OCI-LY7 (cell line): ENCODE data around the gene BPIFB6. TPM values are rescaled to one million over a fixed set of nuclear protein-coding genes. Genes with fewer than 3 reads are reported as not detected.

Experiments
- BruUV-seq: library from RNA; stranded (reverse); fragments of 400-500 nt; replicated peaks from 2 replicates; lab custom pipeline; 2021; lab: Mats Ljungman, UMichigan
- CTCF ChIA-PET: fragments of 300-600 bp; sonication (Branson Sonifier 250); formaldehyde crosslinking; loops from one replicate; lab custom pipeline; 2022; ENCODE audit warnings: antibody characterized with exemption; ENCODE audit not compliant: unreplicated experiment; lab: Charles Lee
- POLR2A ChIA-PET: fragments of 300-600 bp; sonication (Branson Sonifier 250); formaldehyde crosslinking; loops from one replicate; lab custom pipeline; 2022; ENCODE audit warnings: antibody characterized with exemption; lab: Charles Lee
- DNase-seq: peaks from one replicate; pipeline ENCODE4 v3.0.0-alpha.2; 2015; ENCODE audit warnings: low spot score
- H2AFZ ChIP-seq: fragments of 200-600 bp; sonication (generic), shearing (Covaris generic); 2 replicates; pipeline ENCODE4 v1.6.1; 2014; ENCODE audit warnings: mild to moderate bottlenecking, antibody characterized with exemption, low read length, moderate library complexity
- H3K27ac ChIP-seq: fragments of 200-600 bp; sonication (generic); 2 replicates; pipeline ENCODE4 v1.5.1; 2014; ENCODE audit warnings: mixed run types, low read depth, mild to moderate bottlenecking, moderate library complexity, low read length, inconsistent platforms; ENCODE audit not compliant: poor library complexity, severe bottlenecking
- H3K36me3 ChIP-seq: fragments of 200-600 bp; sonication (generic); 2 replicates; pipeline ENCODE4 v1.6.1; 2014; ENCODE audit warnings: mild to moderate bottlenecking, antibody characterized with exemption, low read length, moderate library complexity, mixed read lengths; ENCODE audit not compliant: insufficient read depth
- H3K4me1 ChIP-seq: fragments of 200-600 bp; sonication (generic); 2 replicates; pipeline ENCODE4 v1.5.1; 2014; ENCODE audit warnings: mild to moderate bottlenecking, low read length; ENCODE audit not compliant: insufficient read depth, poor library complexity, severe bottlenecking
- H3K4me2 ChIP-seq: fragments of 200-600 bp; sonication (generic); 2 replicates; pipeline ENCODE4 v1.6.1; 2014; ENCODE audit warnings: mild to moderate bottlenecking, low read length
- H3K4me3 ChIP-seq: fragments of 200-600 bp; sonication (generic); 2 replicates; pipeline ENCODE4 v1.5.1; 2014; ENCODE audit warnings: mild to moderate bottlenecking, low read depth, low read length; ENCODE audit not compliant: poor library complexity, severe bottlenecking
- H3K79me2 ChIP-seq: fragments of 200-600 bp; sonication (generic); 2 replicates; pipeline ENCODE4 v1.6.1; 2016; ENCODE audit warnings: low read depth, mild to moderate bottlenecking, low read length, moderate library complexity, mixed read lengths; ENCODE audit not compliant: insufficient read depth
- H3K9me2 ChIP-seq: fragments of 200-600 bp; sonication (generic); 2 replicates; pipeline ENCODE4 v1.6.1; 2016; ENCODE audit warnings: mild to moderate bottlenecking, low read length, mixed read lengths; ENCODE audit not compliant: insufficient read depth
- H3K9me3 ChIP-seq: fragments of 200-600 bp; sonication (generic); 2 replicates; pipeline ENCODE4 v1.6.1; 2014; ENCODE audit warnings: mild to moderate bottlenecking, mixed run types, low read length, mixed read lengths
- H4K20me1 ChIP-seq: fragments of 200-600 bp; sonication (generic); 2 replicates; pipeline ENCODE4 v1.6.1; 2014; ENCODE audit warnings: mild to moderate bottlenecking, antibody characterized with exemption, low read length, moderate library complexity, mixed read lengths; ENCODE audit not compliant: insufficient read depth
- EZH2phosphoT487 ChIP-seq: fragments of 200-600 bp; sonication (generic); IDR thresholded peaks from 2 replicates; pipeline ENCODE4 v1.6.1; 2018; ENCODE audit warnings: low read depth, borderline replicate concordance, mild to moderate bottlenecking, mixed run types, antibody characterized with exemption, low read length, moderate library complexity, mixed read lengths
- intact Hi-C: fragments of 100-400 bp; cut with micrococcal nuclease; formaldehyde crosslinking; loops from one replicate; pipeline ENCODE4 v1.10.0; 2022; ENCODE audit not compliant: unreplicated experiment
- total RNA-seq, 2 experiments: library from RNA; depleted of rRNA in 1 of 2; stranded (reverse); fragments of >200 nt in 1 of 2; shearing (Covaris generic) in 1 of 2; gene quantifications; 2 replicates each; pipeline ENCODE4 v1.2.3, GENCODE V29; 2014 to 2022
- TF ChIP-seq, protein P1 (sequence below): fragments of 200-600 bp; sonication (generic); conservative IDR thresholded peaks from 2 replicates; pipeline ENCODE4 v1.5.1; 2014; ENCODE audit warnings: mild to moderate bottlenecking, antibody characterized with exemption, low read length, moderate library complexity, mixed read lengths

The BPIFB6 gene
- total RNA-seq, 2 experiments from 2014 or later = not detected

DNA sequence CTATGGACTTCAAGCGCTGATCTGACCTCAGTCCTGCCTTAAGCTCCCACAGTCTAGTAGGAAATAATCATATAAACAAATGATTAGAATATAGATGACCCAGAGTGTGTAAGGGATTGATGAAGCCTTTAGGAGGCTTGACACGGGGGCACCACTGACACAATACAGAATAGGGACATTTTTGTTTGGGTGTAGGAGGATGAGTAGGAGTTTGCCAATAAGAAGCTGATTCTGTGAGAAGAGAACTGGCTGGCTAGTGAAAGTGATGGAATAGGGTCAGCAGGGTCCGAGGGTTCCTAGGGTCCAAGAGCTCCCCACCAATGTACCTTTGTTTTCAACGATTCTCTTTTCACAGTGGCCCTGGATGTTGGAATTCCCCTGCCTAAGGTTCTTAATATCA is 40.9 kb downstream of the BPIFB6 start:
- no peak overlapping the region for H3K4me2 ChIP-seq
- CTCF ChIA-PET = no interaction called here
- H3K79me2 ChIP-seq = no peaks in the 10 kb centered on the region
- POLR2A ChIA-PET = interaction anchor here (0.6 kb wide), 1 partner anchor 981 kb away, joined by 3 read pairs; no protein-coding TSS in a partner anchor
- H3K9me2 ChIP-seq = no peaks in the 10 kb centered on the region
- H3K27ac ChIP-seq = no peak overlapping the region
- H2AFZ ChIP-seq = no peak overlapping the region
- H3K36me3 ChIP-seq = no peaks in the 10 kb centered on the region
- TF ChIP-seq EZH2phosphoT487 = no peak
- TF ChIP-seq, protein P1, sequence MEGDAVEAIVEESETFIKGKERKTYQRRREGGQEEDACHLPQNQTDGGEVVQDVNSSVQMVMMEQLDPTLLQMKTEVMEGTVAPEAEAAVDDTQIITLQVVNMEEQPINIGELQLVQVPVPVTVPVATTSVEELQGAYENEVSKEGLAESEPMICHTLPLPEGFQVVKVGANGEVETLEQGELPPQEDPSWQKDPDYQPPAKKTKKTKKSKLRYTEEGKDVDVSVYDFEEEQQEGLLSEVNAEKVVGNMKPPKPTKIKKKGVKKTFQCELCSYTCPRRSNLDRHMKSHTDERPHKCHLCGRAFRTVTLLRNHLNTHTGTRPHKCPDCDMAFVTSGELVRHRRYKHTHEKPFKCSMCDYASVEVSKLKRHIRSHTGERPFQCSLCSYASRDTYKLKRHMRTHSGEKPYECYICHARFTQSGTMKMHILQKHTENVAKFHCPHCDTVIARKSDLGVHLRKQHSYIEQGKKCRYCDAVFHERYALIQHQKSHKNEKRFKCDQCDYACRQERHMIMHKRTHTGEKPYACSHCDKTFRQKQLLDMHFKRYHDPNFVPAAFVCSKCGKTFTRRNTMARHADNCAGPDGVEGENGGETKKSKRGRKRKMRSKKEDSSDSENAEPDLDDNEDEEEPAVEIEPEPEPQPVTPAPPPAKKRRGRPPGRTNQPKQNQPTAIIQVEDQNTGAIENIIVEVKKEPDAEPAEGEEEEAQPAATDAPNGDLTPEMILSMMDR = no peak
- no peak overlapping the region for H3K4me3 ChIP-seq
- H4K20me1 ChIP-seq = no peaks in the 10 kb centered on the region
- intact Hi-C loops = no loop called here
- no peak for DNase-seq
- H3K9me3 ChIP-seq = no peaks in the 10 kb centered on the region
- no peaks in the 10 kb centered on the region for H3K4me1 ChIP-seq
- BruUV-seq = no TSS peak

GRCh38 chr20:33072813-33073212 is 41.4 kb downstream of the BPIFB6 start:
- DNase-seq = no peak
- no TSS peak for BruUV-seq

DNA sequence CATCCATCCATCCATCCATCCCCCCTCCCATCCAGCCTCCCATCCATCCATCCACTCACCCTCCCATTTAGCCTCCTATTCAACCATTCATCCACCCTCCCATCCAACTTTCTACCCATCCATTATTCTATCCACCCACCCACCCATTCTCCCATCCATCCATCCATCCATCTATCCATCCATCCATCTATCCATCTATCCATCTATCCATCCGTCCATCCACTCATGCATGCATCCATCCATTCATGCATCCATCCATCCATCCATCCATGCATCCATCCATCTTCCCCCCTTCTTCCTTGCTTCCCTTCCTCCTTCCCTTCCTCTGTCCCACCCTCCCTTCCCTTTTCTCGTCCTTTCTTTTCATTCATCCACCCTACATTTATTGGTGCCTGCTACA is 43.2 kb downstream of the BPIFB6 start:
- H4K20me1 ChIP-seq = no peaks in the 10 kb centered on the region
- H2AFZ ChIP-seq = no peak overlapping the region
- POLR2A ChIA-PET = interaction anchor here (0.7 kb wide), 2 partner anchors 60 to 161 kb away, joined by 3 to 9 read pairs; no protein-coding TSS in a partner anchor
- no peaks in the 10 kb centered on the region for H3K36me3 ChIP-seq
- TF ChIP-seq, protein P1 = no peak
- no peak for TF ChIP-seq EZH2phosphoT487
- BruUV-seq = no TSS peak
- no peak overlapping the region for H3K4me2 ChIP-seq
- H3K4me1 ChIP-seq = no peaks in the 10 kb centered on the region
- CTCF ChIA-PET = no interaction called here
- no peaks in the 10 kb centered on the region for H3K79me2 ChIP-seq
- H3K4me3 ChIP-seq = no peak overlapping the region
- intact Hi-C loops = no loop called here
- no peaks in the 10 kb centered on the region for H3K9me3 ChIP-seq
- H3K9me2 ChIP-seq = no peaks in the 10 kb centered on the region
- H3K27ac ChIP-seq = no peak overlapping the region
- no peak for DNase-seq

More at GRCh38 chr20:33072813-33073212, 41.4 kb downstream of the BPIFB6 start:
- intact Hi-C loops = no loop called here
- no peaks in the 10 kb centered on the region for H4K20me1 ChIP-seq
- H3K4me1 ChIP-seq = no peaks in the 10 kb centered on the region
- H2AFZ ChIP-seq = no peak overlapping the region
- no peaks in the 10 kb centered on the region for H3K9me2 ChIP-seq
- H3K9me3 ChIP-seq = no peaks in the 10 kb centered on the region
- H3K4me3 ChIP-seq = no peak overlapping the region
- ChIA-PET CTCF (no interaction called here), POLR2A (interaction anchor here (0.6 kb wide), 1 partner anchor 981 kb away, joined by 3 read pairs; no protein-coding TSS in a partner anchor)
- H3K79me2 ChIP-seq = no peaks in the 10 kb centered on the region
- no peak overlapping the region for H3K4me2 ChIP-seq
- H3K27ac ChIP-seq = no peak overlapping the region
- H3K36me3 ChIP-seq = no peaks in the 10 kb centered on the region
- TF ChIP-seq, protein P1 = no peak
- TF ChIP-seq EZH2phosphoT487 = no peak
